DOHH2 (cell line): Measurements from ENCODE around the gene KIF26B.

Source experiments
- CTCF ChIP-seq: fragments of 200-600 bp; sonication (generic); IDR thresholded peaks from one replicate; pipeline ENCODE4 v1.5.1; 2014; ENCODE audit warnings: antibody characterized with exemption, mild to moderate bottlenecking, low read depth, low read length; ENCODE audit not compliant: poor library complexity, severe bottlenecking
- EZH2phosphoT487 ChIP-seq: fragments of 200-600 bp; sonication (generic); IDR thresholded peaks from 2 replicates; pipeline ENCODE4 v1.6.1; 2017; ENCODE audit warnings: borderline replicate concordance, mild to moderate bottlenecking, antibody characterized with exemption, low read length, moderate library complexity, mixed read lengths

GRCh38 chr1:245116131-245116530 lies 38.7 kb upstream of the KIF26B start:
- TF ChIP-seq EZH2phosphoT487 = no peak
- TF ChIP-seq CTCF = no peak
